ENCODE data around the gene TMEM151A. TPM values are rescaled to one million over a fixed set of nuclear protein-coding genes. Genes with fewer than 3 reads are reported as not detected.

The TMEM151A gene
- polyA plus RNA-seq, 1 experiment: 0.15 TPM

DNA sequence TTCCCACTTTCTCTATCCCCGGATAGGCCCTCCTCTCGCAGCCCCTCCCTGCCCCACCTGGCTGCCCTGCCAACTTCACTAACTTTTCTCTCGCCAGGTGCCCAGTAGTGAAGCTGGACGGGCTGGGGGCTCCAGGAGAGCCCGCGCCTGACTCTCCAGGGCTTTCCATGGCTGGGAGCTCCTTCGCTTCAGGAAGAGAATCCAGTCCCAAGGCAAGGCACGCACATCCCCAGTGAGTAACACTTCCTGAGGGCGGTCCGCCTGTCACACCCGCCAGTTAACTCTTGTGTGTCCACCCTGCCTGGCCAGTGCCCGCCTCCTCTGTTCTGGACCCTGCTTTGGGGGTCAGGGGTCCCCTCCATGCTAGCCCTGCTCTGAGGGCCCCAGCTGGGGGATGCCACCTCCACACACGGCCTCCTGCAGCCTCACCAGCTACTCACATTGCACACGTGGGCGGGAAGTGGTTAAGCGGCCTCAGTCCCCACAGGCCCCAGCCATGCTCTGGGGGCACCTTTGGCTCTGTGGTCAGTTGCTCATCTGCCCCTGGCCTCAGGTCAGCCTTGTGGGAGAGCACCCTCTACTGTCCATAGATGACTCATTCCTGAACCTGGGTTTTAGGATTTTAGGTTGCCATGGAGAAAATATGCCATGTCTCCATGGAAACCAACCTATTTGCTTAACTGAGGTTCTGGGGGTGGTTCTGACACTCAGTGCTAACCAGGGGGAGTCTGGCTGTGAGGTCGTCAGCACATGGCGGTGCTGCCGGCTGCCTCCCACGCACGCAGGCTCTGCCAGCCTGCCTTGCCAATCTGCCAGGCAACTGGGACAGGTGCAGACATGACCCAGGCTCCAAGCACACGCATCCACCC, 44.8 kb downstream of the TMEM151A start, which contains the start of gene RIN1:
RIN1 (minus strand) TSS at position 201 of the 869 bp plus-strand sequence; CDS start at position 169, 32 bp downstream.
- POLR2A ChIA-PET: interaction anchor here (0.7 to 2.9 kb wide), 3 partner anchors 20 to 23 kb away, joined by 3 to 34 read pairs (median 3); partner anchors contain the start of gene CD248
- H3K27me3 ChIP-seq (ENCODE audit: control insufficient read depth, insufficient read depth, low read length): no peaks in the 10 kb centered on the region
- DNase-seq (ENCODE audit: low read depth): peak; percentile 93
- H3K4me3 ChIP-seq (ENCODE audit: low read depth, low read length): peak within 1 kb of the TSS; percentile 78
- CTCF ChIA-PET: interaction anchor here (0.9 to 8.7 kb wide), 15 partner anchors 9 to 82 kb away, joined by 3 to 201 read pairs (median 5); partner anchors contain the start of genes BRMS1, CD248 and YIF1A
- TF ChIP-seq, protein P1, sequence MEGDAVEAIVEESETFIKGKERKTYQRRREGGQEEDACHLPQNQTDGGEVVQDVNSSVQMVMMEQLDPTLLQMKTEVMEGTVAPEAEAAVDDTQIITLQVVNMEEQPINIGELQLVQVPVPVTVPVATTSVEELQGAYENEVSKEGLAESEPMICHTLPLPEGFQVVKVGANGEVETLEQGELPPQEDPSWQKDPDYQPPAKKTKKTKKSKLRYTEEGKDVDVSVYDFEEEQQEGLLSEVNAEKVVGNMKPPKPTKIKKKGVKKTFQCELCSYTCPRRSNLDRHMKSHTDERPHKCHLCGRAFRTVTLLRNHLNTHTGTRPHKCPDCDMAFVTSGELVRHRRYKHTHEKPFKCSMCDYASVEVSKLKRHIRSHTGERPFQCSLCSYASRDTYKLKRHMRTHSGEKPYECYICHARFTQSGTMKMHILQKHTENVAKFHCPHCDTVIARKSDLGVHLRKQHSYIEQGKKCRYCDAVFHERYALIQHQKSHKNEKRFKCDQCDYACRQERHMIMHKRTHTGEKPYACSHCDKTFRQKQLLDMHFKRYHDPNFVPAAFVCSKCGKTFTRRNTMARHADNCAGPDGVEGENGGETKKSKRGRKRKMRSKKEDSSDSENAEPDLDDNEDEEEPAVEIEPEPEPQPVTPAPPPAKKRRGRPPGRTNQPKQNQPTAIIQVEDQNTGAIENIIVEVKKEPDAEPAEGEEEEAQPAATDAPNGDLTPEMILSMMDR (IDR thresholded peaks at IDR 0.05; ENCODE audit: insufficient read depth, low read depth, low read length): peak; percentile 39
- H3K36me3 ChIP-seq (ENCODE audit: control insufficient read depth, insufficient read depth, low read length): peaks cover 40% of the 10 kb centered on the region

DNA sequence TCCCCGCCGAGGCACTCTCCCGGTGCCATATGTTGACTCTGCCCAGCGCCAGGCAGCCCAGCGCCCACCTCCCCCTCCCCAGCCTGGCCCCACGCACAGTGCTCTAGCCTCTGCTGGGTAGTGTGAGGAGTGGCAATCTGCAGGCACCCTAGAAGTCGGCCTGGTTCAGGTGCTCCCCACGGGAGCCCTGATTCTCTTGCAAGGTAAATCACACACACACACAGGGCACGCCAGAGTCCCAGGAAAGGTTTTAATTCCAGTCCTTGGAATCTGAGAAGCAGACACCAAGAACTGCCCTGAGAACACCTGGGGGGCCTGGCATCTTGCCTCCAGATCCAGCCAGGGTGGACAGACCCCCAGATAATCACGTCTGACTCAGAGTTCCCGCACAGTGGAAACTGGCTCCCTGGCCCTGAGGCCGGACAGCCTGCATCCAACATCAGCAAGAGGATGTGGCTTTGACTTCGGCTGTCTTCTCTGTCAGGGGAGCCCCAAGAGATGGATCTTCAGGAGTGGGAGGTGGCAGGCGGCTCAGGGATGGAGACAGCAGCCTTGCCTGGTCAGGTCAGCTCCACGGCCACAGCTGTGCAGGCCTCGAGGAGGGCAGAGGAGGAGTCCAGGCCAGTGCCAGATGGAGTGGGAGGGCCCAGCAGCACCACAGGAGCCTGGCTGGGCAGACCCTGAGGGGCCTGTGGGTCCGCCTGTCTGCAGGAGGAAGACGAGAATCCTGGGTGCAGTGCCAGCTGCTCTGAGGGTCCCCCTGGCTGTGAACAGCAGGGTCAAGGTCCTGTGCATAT, 45.6 kb downstream of the TMEM151A start:
- H3K27me3 ChIP-seq (ENCODE audit: control insufficient read depth, insufficient read depth, low read length): no peaks in the 10 kb centered on the region
- DNase-seq (ENCODE audit: low read depth): no peak
- ChIA-PET POLR2A (interaction anchor here (0.5 kb wide), 1 partner anchor 20 kb away, joined by 9 read pairs; the partner anchor contains the start of gene CD248), CTCF (interaction anchor here (0.9 to 9.2 kb wide), 8 partner anchors 10 to 72 kb away, joined by 3 to 201 read pairs (median 4); partner anchors contain the start of gene YIF1A)
- TF ChIP-seq, protein P1 (IDR thresholded peaks at IDR 0.05; ENCODE audit: insufficient read depth, low read depth, low read length): no peak
- no peak overlapping the region for H3K4me3 ChIP-seq (ENCODE audit: low read depth, low read length)
- H3K36me3 ChIP-seq (ENCODE audit: control insufficient read depth, insufficient read depth, low read length): peaks cover 40% of the 10 kb centered on the region

DNA sequence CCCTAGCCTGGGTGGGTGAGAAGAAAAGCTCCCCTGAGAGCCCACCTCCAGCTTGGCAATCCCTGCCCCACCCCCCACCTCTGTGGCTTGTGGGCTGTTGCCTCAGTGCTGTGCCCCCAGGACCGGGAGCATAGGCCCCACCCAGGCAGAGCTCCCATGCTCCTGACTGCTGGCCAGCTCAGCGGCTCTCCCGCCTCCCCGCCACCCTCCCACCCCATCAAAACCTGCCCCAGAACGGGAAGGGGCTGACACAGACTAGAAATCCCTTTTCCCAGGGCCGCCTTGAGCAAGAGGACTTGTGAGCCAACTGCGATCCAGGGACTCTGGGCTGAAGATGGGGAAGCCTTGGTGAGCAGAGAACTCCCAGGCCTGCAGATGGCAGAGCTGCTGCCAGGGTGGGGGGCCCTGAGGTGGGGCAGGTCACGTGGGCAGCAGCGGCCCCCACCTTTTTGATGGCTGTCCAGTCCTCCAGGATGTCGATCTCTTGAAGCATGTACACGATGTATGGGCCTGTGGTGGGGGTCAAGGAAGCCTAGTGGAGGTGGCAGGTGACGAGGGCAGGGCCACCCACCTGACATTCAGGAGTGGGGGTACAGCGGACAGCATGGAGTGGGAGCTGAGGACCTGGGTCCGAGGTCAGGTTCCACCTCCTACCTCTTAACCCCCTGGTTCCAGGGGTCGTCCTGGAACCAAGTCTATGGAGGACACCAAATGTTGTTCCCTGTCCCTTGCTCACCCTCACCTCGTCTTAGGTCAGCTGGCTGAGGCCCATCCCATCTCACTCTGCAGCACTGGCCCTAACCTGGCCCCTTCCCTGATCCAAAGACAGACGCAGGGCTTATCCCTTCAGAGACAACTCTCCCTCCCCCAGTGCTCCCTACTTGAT, 46.8 kb downstream of the TMEM151A start:
- Histone ChIP-seq H3K27me3 (ENCODE audit: control insufficient read depth, insufficient read depth, low read length) (no peaks in the 10 kb centered on the region), H3K36me3 (ENCODE audit: control insufficient read depth, insufficient read depth, low read length) (peaks cover 30% of the 10 kb centered on the region), H3K4me3 (ENCODE audit: low read depth, low read length) (no peak overlapping the region)
- DNase-seq (ENCODE audit: low read depth): no peak
- ChIA-PET POLR2A (no interaction called here), CTCF (interaction anchor here (0.9 to 9.2 kb wide), 7 partner anchors 12 to 71 kb away, joined by 3 to 81 read pairs (median 3); partner anchors contain the start of gene YIF1A)
- TF ChIP-seq, protein P1 (IDR thresholded peaks at IDR 0.05; ENCODE audit: insufficient read depth, low read depth, low read length): no peak

DNA sequence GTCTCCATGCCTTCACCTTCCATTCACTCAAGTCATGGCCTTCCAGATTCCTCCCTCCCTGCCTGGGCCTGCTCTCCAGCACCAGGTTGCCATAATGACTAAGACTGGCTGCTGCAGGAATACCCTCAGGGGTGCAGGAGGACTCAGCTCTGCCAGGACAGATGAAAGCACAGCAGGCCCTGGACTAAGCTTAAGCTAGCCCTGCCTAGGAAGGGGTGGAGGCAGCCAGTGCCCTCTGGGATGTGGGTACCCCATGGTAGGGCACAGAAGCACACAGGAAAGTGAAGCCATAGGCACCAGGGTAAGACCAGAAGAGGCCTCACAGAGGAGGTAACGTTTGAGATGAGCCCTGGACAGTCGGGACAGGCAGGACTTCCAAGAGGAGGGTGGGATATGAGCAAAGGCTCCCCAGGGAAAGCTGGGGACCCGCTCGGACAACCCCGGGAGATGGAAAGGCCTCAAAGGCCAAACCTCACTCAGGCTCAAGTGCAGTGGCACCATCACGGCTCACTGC, 47.5 kb downstream of the TMEM151A start:
- Histone ChIP-seq H3K4me3 (ENCODE audit: low read depth, low read length) (no peak overlapping the region), H3K36me3 (ENCODE audit: control insufficient read depth, insufficient read depth, low read length) (peaks cover 26% of the 10 kb centered on the region), H3K27me3 (ENCODE audit: control insufficient read depth, insufficient read depth, low read length) (no peaks in the 10 kb centered on the region)
- DNase-seq (ENCODE audit: low read depth): no peak
- CTCF ChIA-PET: interaction anchor here (1.1 to 9.2 kb wide), 3 partner anchors 28 to 54 kb away, joined by 3 to 81 read pairs (median 6); no protein-coding TSS in a partner anchor
- POLR2A ChIA-PET: no interaction called here
- TF ChIP-seq, protein P1 (IDR thresholded peaks at IDR 0.05; ENCODE audit: insufficient read depth, low read depth, low read length): no peak

Data from BJ (cell line).